HG03342 (cell line): ENCODE measurements around the gene TBPL2.

ENCODE experiments used
- ATAC-seq: cut with Tn5 transposase; IDR thresholded peaks from one replicate; pipeline ENCODE4 v1.9.1; 2021; ENCODE audit warnings: mild to moderate bottlenecking, moderate library complexity; ENCODE audit not compliant: unreplicated experiment

TBPL2 gene

GRCh38 chr14:55372825-55373224 is 67.6 kb downstream of the TBPL2 start:
- ATAC-seq = no peak

GRCh38 chr14:55372423-55372822 is 68.0 kb downstream of the TBPL2 start:
- ATAC-seq = no peak

GRCh38 chr14:55370883-55371455 is 69.4 kb downstream of the TBPL2 start:
- no peak for ATAC-seq

- no peak for ATAC-seq
Observed at GRCh38 chr14:55366271-55366670, 74.1 kb downstream of the TBPL2 start.
